CD8-positive, alpha-beta memory T cell (primary cell): ENCODE measurements around the gene SEPTIN1. TPM values are rescaled to one million over a fixed set of nuclear protein-coding genes. Genes with fewer than 3 reads are reported as not detected.
A peak's percentile ranks its signal among the peaks of the same experiment; 100 is the strongest.
"Not testable (repeated sequence)": the region's sequence is repeated elsewhere in the genome, so short reads cannot be mapped to it uniquely, and the experiment has no call there.

ENCODE experiments used
- CTCF ChIA-PET: fragments of 350-600 bp; sonication (Branson Sonifier 250); formaldehyde crosslinking; loops from one replicate; lab custom pipeline; 2021; ENCODE audit warnings: antibody characterized with exemption; lab: Charles Lee
- POLR2A ChIA-PET: fragments of 350-600 bp; sonication (Branson Sonifier 250); formaldehyde crosslinking; loops from one replicate; lab custom pipeline; 2021; ENCODE audit warnings: antibody characterized with exemption; lab: Charles Lee
- DNase-seq, 5 donors: peaks; one replicate each; pipeline versions ENCODE4 v3.0.0 to v3.0.0-alpha.2; 2020 to 2022; ENCODE audit warnings: mixed read lengths in 1 of 5
- H3K27ac ChIP-seq: one replicate; pipeline ENCODE4 v1.7.0; 2013; ENCODE audit warnings: low read depth, mild to moderate bottlenecking, low read length, moderate library complexity
- H3K27me3 ChIP-seq: 2 replicates; pipeline ENCODE4 v1.7.0; 2013; ENCODE audit warnings: low read length, mild to moderate bottlenecking; ENCODE audit not compliant: insufficient read depth, poor library complexity, severe bottlenecking
- H3K36me3 ChIP-seq: 2 replicates; pipeline ENCODE4 v1.7.0; 2013; ENCODE audit warnings: mild to moderate bottlenecking, low read length, moderate library complexity; ENCODE audit not compliant: insufficient read depth
- H3K4me1 ChIP-seq: 2 replicates; pipeline ENCODE4 v1.7.0; 2013; ENCODE audit warnings: mild to moderate bottlenecking, low read length, moderate library complexity; ENCODE audit not compliant: insufficient read depth
- H3K4me3 ChIP-seq: 2 replicates; pipeline ENCODE4 v1.7.0; 2013; ENCODE audit warnings: mild to moderate bottlenecking, low read length
- H3K9me3 ChIP-seq: 2 replicates; pipeline ENCODE4 v1.7.0; 2013; ENCODE audit warnings: mild to moderate bottlenecking, low read length
- H3K27ac Mint-ChIP-seq, 8 donors: one replicate each; pipeline ENCODE4 v1.8.0; 2020 to 2021; ENCODE audit warnings: mixed read lengths in 8 of 8, mild to moderate bottlenecking in 6 of 8, inconsistent platforms in 3 of 8, moderate library complexity in 3 of 8
- H3K27me3 Mint-ChIP-seq, 2 donors: one replicate each; pipeline ENCODE4 v1.8.0; 2020 to 2021; ENCODE audit warnings: mixed read lengths in 2 of 2, mild to moderate bottlenecking in 1 of 2, moderate library complexity in 1 of 2
- H3K36me3 Mint-ChIP-seq, 3 donors: one replicate each; pipeline ENCODE4 v1.8.0; 2020 to 2021; ENCODE audit warnings: mixed read lengths in 3 of 3, inconsistent platforms in 1 of 3, mild to moderate bottlenecking in 1 of 3
- H3K4me1 Mint-ChIP-seq, 3 donors: one replicate each; pipeline ENCODE4 v1.8.0; 2020 to 2021; ENCODE audit warnings: mixed read lengths in 3 of 3, inconsistent platforms in 1 of 3, mild to moderate bottlenecking in 1 of 3
- H3K4me3 Mint-ChIP-seq, 7 donors: one replicate each; pipeline ENCODE4 v1.8.0; 2020 to 2021; ENCODE audit warnings: mixed read lengths in 7 of 7, mild to moderate bottlenecking in 6 of 7, moderate library complexity in 4 of 7, inconsistent platforms in 2 of 7
- H3K9me3 Mint-ChIP-seq, 5 donors: one replicate each; pipeline ENCODE4 v1.8.0; 2020 to 2022; ENCODE audit warnings: mixed read lengths in 5 of 5, mild to moderate bottlenecking in 3 of 5, moderate library complexity in 2 of 5, inconsistent platforms in 1 of 5
- polyA plus RNA-seq: library from polyadenylated mRNA; unstranded; fragments of 300-500 nt; fragmentation: Illumina TruSeq; gene quantifications from one replicate; pipeline ENCODE4 v1.2.3, GENCODE V29; 2021
- total RNA-seq, 2 experiments: library from RNA; stranded (reverse); gene quantifications; one replicate each; pipeline ENCODE4 v1.2.3, GENCODE V29; 2021

SEPTIN1 gene
- total and polyA plus RNA-seq, 3 experiments from 2014 or later = 187 to 227 (median 193) TPM

DNA sequence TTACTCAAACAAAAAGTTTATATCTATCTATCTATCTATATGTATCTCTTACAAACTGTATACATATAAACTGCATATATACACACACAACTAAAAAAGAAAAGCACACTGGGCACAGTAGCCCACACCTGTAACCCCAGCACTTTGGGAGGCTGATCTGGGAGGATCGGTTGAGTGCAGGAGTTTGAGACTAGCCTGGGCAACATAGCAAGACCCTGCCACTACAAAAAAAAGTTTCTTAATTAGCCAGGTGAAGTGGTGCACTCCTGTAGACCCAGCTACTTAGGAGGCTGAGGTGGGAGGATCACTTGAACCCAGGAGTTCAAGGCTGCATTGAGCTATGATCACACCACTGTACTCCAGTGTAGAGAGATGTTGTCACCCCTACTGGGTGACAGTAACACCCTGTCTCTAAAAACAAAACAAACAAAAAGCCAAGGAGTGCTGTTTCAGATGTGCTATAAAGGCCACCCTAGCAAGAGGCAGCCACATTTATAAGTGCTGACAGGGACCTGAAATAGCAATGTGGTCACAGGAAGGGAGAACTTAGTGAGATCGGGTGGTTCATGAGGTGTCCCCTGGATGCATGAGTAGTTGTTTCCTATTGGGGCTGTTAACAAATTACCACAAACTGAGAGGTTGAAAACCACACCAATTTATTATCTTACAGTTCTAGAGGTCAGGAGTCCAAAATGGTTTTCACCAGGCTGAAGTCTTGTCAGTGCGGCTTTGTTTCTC, 32.1 kb downstream of the SEPTIN1 start:
- ChIA-PET CTCF (no interaction called here), POLR2A (no interaction called here)
- Mint-ChIP-seq H3K27me3 (no peaks in the 10 kb centered on the region), H3K4me1 (peaks cover 24 to 45% (median 28%) of the 10 kb centered on the region in 3 donors), H3K36me3 (peaks cover 0 to 58% (median 3%) of the 10 kb centered on the region in 3 donors), H3K9me3 (no peaks in the 10 kb centered on the region), H3K4me3 (peak overlapping the region in 5 of 7 donors; percentile 9 to 70 (median 43)), H3K27ac (peak overlapping the region; percentile 18 to 95 (median 69))
- Histone ChIP-seq H3K4me1 (peaks cover 18% of the 10 kb centered on the region), H3K27ac (no peak overlapping the region), H3K9me3 (no peaks in the 10 kb centered on the region), H3K36me3 (peaks cover 39% of the 10 kb centered on the region), H3K4me3 (no peak overlapping the region), H3K27me3 (no peaks in the 10 kb centered on the region)
- DNase-seq = no peak

DNA sequence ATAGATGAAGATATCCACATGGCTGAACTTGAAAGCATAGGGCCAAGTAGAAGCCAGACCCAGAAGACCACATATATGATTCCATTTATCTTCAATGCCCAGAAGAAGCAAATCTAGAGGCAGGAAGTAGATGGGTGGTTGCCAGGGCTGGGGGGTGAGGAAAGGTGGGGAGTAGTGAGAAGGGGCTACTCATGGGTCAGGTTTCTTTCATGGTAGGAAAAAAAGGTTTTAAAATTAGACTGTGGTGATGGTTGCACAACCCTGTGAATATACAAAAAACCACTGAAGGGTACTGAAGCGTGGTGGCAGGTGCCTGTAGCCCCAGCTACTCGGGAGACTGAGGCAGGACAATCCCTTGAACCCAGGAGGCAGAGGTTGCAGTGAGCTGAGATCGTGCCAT, 32.7 kb downstream of the SEPTIN1 start:
- H3K27me3 Mint-ChIP-seq = no peaks in the 10 kb centered on the region

DNA sequence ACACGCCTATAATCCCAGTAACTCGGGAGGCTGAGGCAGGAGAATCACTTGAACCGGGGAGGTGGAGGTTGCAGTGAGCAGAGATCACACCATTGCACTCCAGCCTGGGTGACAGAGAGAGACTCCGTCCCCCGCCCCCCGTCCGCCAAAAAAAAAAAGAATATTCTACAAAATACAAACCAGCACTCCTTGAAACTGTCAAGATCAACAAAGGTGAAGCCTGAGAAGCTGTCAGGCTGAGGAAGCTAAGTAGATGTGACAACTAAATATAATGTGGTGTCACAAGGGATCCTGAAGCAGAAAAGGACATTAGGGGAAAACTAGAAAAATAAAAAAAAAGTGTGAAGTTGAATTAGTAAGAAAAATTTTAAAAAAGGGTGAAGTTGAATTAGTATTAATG, 33.4 kb downstream of the SEPTIN1 start:
- ChIA-PET POLR2A (no interaction called here), CTCF (no interaction called here)
- Mint-ChIP-seq H3K9me3 (no peaks in the 10 kb centered on the region), H3K4me1 (peaks cover 14 to 32% (median 18%) of the 10 kb centered on the region in 3 donors), H3K36me3 (peaks cover 0 to 46% (median 3%) of the 10 kb centered on the region in 3 donors), H3K27ac (peak overlapping the region in 2 of 8 donors; percentile 13 to 61), H3K27me3 (no peaks in the 10 kb centered on the region), H3K4me3 (no peak overlapping the region)
- H3K4me1 ChIP-seq = peaks cover 11% of the 10 kb centered on the region
- no peaks in the 10 kb centered on the region for H3K27me3 ChIP-seq
- no peak overlapping the region for H3K4me3 ChIP-seq
- no peak overlapping the region for H3K27ac ChIP-seq
- DNase-seq = no peak
- H3K36me3 ChIP-seq = peaks cover 38% of the 10 kb centered on the region
- H3K9me3 ChIP-seq = no peaks in the 10 kb centered on the region

More for the DNA sequence above, 32.7 kb downstream of the SEPTIN1 start:
- CTCF ChIA-PET = no interaction called here
- no peaks in the 10 kb centered on the region for H3K27me3 ChIP-seq
- Mint-ChIP-seq H3K4me3 (peak overlapping the region in 2 of 7 donors; percentile 13 to 65), H3K4me1 (peaks cover 20 to 39% (median 25%) of the 10 kb centered on the region in 3 donors), H3K36me3 (peaks cover 0 to 53% (median 3%) of the 10 kb centered on the region in 3 donors), H3K27ac (peak overlapping the region; percentile 23 to 94 (median 74)), H3K9me3 (no peaks in the 10 kb centered on the region)
- no peak overlapping the region for H3K4me3 ChIP-seq
- H3K36me3 ChIP-seq = peaks cover 39% of the 10 kb centered on the region
- H3K9me3 ChIP-seq = no peaks in the 10 kb centered on the region
- no peak overlapping the region for H3K27ac ChIP-seq
- POLR2A ChIA-PET = no interaction called here
- no peak for DNase-seq
- peaks cover 17% of the 10 kb centered on the region for H3K4me1 ChIP-seq

DNA sequence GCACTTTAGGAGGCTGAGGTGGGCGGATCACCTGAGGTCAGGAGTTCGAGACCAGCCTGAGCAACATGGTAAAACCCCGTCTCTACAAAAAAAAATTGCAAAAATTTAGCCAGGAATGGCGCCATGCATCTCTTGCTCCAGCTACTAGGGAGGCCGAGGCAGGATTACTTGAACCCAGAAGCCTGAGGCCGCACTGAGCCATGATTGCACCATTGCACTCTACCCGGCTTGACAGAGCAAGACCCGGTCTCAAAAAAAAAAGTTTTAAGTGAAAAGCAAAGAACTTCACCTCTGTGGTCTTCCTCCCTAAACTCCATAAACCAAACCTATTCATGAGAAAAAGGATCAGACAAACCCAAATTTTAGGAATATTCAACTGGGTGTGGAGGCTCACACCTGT, 34.2 kb downstream of the SEPTIN1 start:
- Mint-ChIP-seq H3K4me1 (peaks cover 12 to 23% (median 16%) of the 10 kb centered on the region in 3 donors), H3K4me3 (no peak overlapping the region), H3K27ac (peak overlapping the region in 2 of 8 donors; percentile 23 to 78), H3K36me3 (peaks cover 0 to 38% (median 3%) of the 10 kb centered on the region in 3 donors), H3K9me3 (no peaks in the 10 kb centered on the region), H3K27me3 (no peaks in the 10 kb centered on the region)
- H3K9me3 ChIP-seq = no peaks in the 10 kb centered on the region
- peaks cover 3% of the 10 kb centered on the region for H3K4me1 ChIP-seq
- no peak overlapping the region for H3K27ac ChIP-seq
- peaks cover 30% of the 10 kb centered on the region for H3K36me3 ChIP-seq
- no peaks in the 10 kb centered on the region for H3K27me3 ChIP-seq
- CTCF ChIA-PET = no interaction called here
- POLR2A ChIA-PET = interaction anchor here (0.7 kb wide), 1 partner anchor 34 kb away, joined by 3 read pairs; the partner anchor contains the start of gene SEPTIN1
- DNase-seq = no peak
- no peak overlapping the region for H3K4me3 ChIP-seq

DNA sequence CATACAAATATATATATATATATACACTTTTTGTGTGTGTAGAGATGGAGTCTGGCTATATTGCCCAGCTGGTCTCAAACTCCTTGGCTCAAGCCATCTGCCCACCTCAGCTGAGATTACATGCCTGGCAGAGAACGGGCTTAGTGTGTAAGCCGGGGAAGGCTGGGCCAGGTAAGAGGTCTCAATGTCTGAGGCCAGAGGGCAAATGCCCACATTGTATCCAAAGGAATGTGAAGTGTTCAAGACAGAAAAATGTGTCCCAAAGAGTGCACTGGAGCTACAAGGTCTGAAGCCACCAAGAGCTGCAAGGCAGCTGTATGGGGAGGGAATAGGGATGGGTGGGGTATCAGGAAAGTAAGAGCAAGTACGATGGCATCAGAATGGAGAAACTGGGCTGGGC, 36.1 kb downstream of the SEPTIN1 start:
- Histone ChIP-seq H3K4me1 (peaks cover 3% of the 10 kb centered on the region), H3K27me3 (no peaks in the 10 kb centered on the region), H3K4me3 (no peak overlapping the region), H3K36me3 (peaks cover 12% of the 10 kb centered on the region), H3K9me3 (no peaks in the 10 kb centered on the region), H3K27ac (no peak overlapping the region)
- CTCF ChIA-PET = interaction anchor here (1.6 kb wide), 1 partner anchor 63 kb away, joined by 4 read pairs; no protein-coding TSS in a partner anchor
- peaks cover 0 to 20% (median 3%) of the 10 kb centered on the region in 3 donors for H3K36me3 Mint-ChIP-seq
- no peak for DNase-seq
- H3K9me3 Mint-ChIP-seq = no peaks in the 10 kb centered on the region
- POLR2A ChIA-PET = no interaction called here
- H3K4me3 Mint-ChIP-seq = no peak overlapping the region
- H3K4me1 Mint-ChIP-seq = peaks cover 9 to 16% (median 15%) of the 10 kb centered on the region in 3 donors
- H3K27me3 Mint-ChIP-seq = no peaks in the 10 kb centered on the region
- H3K27ac Mint-ChIP-seq = peak overlapping the region in 1 of 8 donors; percentile 7

DNA sequence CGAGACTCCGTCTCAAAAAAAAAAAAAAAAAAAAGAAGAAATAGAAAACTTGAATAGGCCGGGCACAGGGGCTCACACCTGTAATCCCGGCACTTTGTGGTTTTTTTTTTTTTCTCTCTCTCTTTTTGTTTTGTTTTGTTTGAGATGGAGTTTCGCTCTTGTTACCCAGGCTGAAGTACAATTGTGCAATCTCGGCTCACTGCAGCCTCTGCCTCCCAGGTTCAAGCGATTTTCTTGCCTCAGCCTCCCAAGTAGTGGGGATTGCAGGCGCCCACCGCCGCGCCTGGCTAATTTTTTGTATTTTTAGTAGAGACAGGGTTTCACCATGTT, 38.9 kb downstream of the SEPTIN1 start:
- ChIA-PET POLR2A (interaction anchor here (1.2 kb wide), 1 partner anchor 9 kb away, joined by 10 read pairs; no protein-coding TSS in a partner anchor), CTCF (interaction anchor here (1.2 kb wide), 1 partner anchor 27 kb away, joined by 3 read pairs; the partner anchor contains the start of gene TBC1D10B)
- not testable (repeated sequence) for H3K4me1 Mint-ChIP-seq, H3K36me3 Mint-ChIP-seq, H3K4me3 ChIP-seq, H3K4me3 Mint-ChIP-seq, H3K27me3 Mint-ChIP-seq, H3K27ac Mint-ChIP-seq, H3K27me3 ChIP-seq, DNase-seq, H3K9me3 ChIP-seq, H3K27ac ChIP-seq, H3K9me3 Mint-ChIP-seq, H3K36me3 ChIP-seq, H3K4me1 ChIP-seq

DNA sequence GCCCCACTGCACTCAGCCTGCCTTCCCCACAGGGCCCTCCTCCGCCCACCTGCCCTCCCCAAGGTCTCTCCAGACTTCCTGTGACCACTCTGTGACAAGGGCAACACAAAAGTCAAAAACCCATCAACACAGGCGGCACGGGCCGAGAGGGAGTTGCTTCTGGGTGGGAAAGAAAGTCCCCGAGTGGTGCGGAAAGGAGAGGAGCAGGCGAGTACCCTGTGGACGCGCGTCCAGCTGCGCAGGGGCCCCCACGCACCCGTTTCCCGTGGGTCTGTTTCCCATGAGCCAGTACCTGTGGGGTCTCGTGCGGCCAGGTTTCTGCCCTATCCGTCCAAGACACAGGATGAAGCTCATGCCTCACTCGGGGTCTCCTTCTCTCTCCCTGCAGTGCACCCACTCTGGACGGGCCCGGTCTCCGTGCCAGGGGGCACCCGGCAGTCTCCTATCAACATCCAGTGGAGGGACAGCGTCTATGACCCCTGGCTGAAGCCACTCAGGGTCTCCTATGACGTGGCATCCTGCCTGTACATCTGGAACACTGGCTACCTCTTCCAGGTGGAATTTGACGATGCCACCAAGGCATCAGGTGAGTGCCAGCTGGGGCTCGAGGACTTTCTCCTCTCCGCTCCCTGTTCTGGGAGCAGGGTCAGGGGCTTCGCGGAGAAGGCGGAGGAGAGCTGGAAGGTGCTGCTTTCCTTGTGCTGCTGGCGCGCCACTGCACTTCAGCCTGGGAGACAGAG, 39.4 kb downstream of the SEPTIN1 start:
- no peak for DNase-seq
- Histone ChIP-seq H3K4me3 (no peak overlapping the region), H3K4me1 (no peaks in the 10 kb centered on the region), H3K9me3 (no peaks in the 10 kb centered on the region), H3K27ac (no peak overlapping the region), H3K27me3 (no peaks in the 10 kb centered on the region), H3K36me3 (no peaks in the 10 kb centered on the region)
- peaks cover 0 to 4% (median 0%) of the 10 kb centered on the region in 3 donors for H3K4me1 Mint-ChIP-seq
- no peaks in the 10 kb centered on the region for H3K36me3 Mint-ChIP-seq
- H3K4me3 Mint-ChIP-seq = no peak overlapping the region
- no peaks in the 10 kb centered on the region for H3K9me3 Mint-ChIP-seq
- CTCF ChIA-PET = no interaction called here
- POLR2A ChIA-PET = interaction anchor here (1.2 kb wide), 1 partner anchor 8 kb away, joined by 10 read pairs; no protein-coding TSS in a partner anchor
- peak overlapping the region in 1 of 8 donors; percentile 42 for H3K27ac Mint-ChIP-seq
- H3K27me3 Mint-ChIP-seq = no peaks in the 10 kb centered on the region

DNA sequence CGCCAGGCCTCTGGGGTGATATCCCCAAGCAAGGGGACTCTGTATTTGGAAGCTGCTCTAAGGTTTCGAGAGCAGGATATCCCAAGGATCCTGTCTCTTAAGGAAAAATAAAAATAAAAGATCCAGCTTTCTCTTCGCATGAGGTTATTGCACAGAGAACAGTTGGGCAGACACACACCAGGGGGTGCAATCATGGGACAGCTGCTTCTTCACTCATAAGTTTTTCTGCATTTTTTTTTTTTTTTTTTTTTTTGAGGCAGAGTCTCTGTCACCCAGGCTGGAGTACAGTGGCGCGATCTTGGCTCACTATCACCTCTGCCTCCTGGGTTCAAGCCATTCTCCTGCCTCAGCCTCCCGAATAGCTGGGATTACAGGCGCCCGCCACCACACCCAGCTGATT, 40.4 kb downstream of the SEPTIN1 start:
- H3K4me1 Mint-ChIP-seq = not testable (repeated sequence)

More for the DNA sequence above, 40.4 kb downstream of the SEPTIN1 start:
- not testable (repeated sequence) for H3K9me3 Mint-ChIP-seq, H3K4me1 ChIP-seq, DNase-seq, H3K27ac Mint-ChIP-seq, H3K27me3 Mint-ChIP-seq, H3K27ac ChIP-seq, H3K36me3 Mint-ChIP-seq, H3K27me3 ChIP-seq, H3K4me3 ChIP-seq, H3K36me3 ChIP-seq, H3K9me3 ChIP-seq
- ChIA-PET CTCF (interaction anchor here (1.0 kb wide), 1 partner anchor 27 kb away, joined by 3 read pairs; no protein-coding TSS in a partner anchor), POLR2A (interaction anchor here (0.6 kb wide), 1 partner anchor 163 kb away, joined by 3 read pairs; no protein-coding TSS in a partner anchor)
- peak overlapping the region in 1 of 7 donors; percentile 16 for H3K4me3 Mint-ChIP-seq
